ENCODE data around the gene NUP210L. TPM values are rescaled to one million over a fixed set of nuclear protein-coding genes. Genes with fewer than 3 reads are reported as not detected.
A peak's percentile ranks its signal among the peaks of the same experiment; 100 is the strongest.

The NUP210L gene
- total and polyA plus RNA-seq, 2 of the 13 experiments (the other 11 are each of a cell fraction or from before 2014, with no cell fraction given): not detected

DNA sequence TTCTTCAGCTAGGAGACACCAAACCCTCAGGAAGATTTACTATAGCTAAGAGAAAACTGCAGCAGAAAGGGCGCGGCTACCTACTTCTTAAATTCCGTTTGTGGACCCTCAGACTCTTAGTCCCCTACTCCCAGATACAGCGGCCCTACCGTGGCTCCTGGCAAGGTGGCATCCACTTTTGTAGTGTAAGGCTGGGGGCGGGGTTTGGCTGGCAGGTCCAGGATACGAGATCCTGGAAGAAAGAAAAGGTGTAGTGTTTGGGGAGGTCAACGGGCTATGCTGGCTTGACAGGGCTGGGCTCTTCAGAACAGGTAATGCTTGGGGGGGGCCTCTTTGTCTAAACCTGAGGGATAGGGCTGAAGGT, 186.9 kb downstream of the NUP210L start (continued):
- TF ChIP-seq, protein P1, sequence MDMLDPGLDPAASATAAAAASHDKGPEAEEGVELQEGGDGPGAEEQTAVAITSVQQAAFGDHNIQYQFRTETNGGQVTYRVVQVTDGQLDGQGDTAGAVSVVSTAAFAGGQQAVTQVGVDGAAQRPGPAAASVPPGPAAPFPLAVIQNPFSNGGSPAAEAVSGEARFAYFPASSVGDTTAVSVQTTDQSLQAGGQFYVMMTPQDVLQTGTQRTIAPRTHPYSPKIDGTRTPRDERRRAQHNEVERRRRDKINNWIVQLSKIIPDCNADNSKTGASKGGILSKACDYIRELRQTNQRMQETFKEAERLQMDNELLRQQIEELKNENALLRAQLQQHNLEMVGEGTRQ (IDR thresholded peaks at IDR 0.05; ENCODE audit: low read depth, low read length): no peak
- TF ChIP-seq, protein P1 (CRISPR knock-in tag; IDR thresholded peaks at IDR 0.05; ENCODE audit: borderline replicate concordance): no peak
- no peak for TF ChIP-seq ZNF607 (CRISPR knock-in tag; IDR thresholded peaks at IDR 0.05; ENCODE audit: borderline replicate concordance)
- no peak for TF ChIP-seq PRPF4 (IDR thresholded peaks at IDR 0.05; ENCODE audit: low read depth, low read length, poor library complexity, severe bottlenecking)
- TF ChIP-seq TOPORS (CRISPR knock-in tag; IDR thresholded peaks at IDR 0.05): 0 out of 2 replicates have a peak, but pooled peaks have one; percentile 7
- TF ChIP-seq HNRNPUL1 (IDR thresholded peaks at IDR 0.05; ENCODE audit: low read depth, low read length): no peak
- 0 out of 2 replicates have a peak, but pooled peaks have one; percentile 18 for TF ChIP-seq ZFP36L1 (CRISPR knock-in tag; IDR thresholded peaks at IDR 0.05)
- TF ChIP-seq PITX1 (CRISPR knock-in tag; IDR thresholded peaks at IDR 0.05): no peak
- peak; percentile 21 for TF ChIP-seq ATF1 (CRISPR knock-in tag; IDR thresholded peaks at IDR 0.05)
- TF ChIP-seq BHLHE40 (IDR thresholded peaks at IDR 0.05; ENCODE audit: low read length): no peak
- 0 out of 2 replicates have a peak, but pooled peaks have one; percentile 6 for TF ChIP-seq FOXC1 (CRISPR knock-in tag; IDR thresholded peaks at IDR 0.05; ENCODE audit: borderline replicate concordance)

Measured in HepG2 (cell line).